ENCODE data around the gene DAND5. TPM values are rescaled to one million over a fixed set of nuclear protein-coding genes. Genes with fewer than 3 reads are reported as not detected.

Gene DAND5
- total and polyA plus RNA-seq, 10 of the 15 experiments (the other 5 are each of a cell fraction or from before 2014, with no cell fraction given) = 0.06 to 0.15 (median 0.12) TPM; not detected in 5

GRCh38 chr19:13002166-13002898 is 33.0 kb downstream of the DAND5 start (continued):
- TF ChIP-seq, protein P1, sequence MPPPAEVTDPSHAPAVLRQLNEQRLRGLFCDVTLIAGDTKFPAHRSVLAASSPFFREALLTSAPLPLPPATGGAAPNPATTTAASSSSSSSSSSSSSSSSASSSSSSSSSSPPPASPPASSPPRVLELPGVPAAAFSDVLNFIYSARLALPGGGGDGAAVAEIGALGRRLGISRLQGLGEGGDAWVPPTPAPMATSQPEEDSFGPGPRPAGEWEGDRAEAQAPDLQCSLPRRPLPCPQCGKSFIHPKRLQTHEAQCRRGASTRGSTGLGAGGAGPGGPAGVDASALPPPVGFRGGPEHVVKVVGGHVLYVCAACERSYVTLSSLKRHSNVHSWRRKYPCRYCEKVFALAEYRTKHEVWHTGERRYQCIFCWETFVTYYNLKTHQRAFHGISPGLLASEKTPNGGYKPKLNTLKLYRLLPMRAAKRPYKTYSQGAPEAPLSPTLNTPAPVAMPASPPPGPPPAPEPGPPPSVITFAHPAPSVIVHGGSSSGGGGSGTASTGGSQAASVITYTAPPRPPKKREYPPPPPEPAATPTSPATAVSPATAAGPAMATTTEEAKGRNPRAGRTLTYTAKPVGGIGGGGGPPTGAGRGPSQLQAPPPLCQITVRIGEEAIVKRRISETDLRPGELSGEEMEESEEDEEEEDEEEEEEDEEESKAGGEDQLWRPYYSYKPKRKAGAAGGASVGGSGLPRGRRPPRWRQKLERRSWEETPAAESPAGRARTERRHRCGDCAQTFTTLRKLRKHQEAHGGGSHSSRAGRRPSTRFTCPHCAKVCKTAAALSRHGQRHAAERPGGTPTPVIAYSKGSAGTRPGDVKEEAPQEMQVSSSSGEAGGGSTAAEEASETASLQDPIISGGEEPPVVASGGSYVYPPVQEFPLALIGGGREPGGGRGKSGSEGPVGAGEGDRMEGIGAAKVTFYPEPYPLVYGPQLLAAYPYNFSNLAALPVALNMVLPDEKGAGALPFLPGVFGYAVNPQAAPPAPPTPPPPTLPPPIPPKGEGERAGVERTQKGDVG (CRISPR knock-in tag; IDR thresholded peaks at IDR 0.05) = no peak
- TF ChIP-seq PAX8 (IDR thresholded peaks at IDR 0.05) (no peak), KDM1A (IDR thresholded peaks at IDR 0.05; ENCODE audit: borderline replicate concordance) (no peak), BCL3 (IDR thresholded peaks at IDR 0.05; ENCODE audit: borderline replicate concordance, insufficient read depth, low read depth, low read length, poor library complexity, severe bottlenecking) (no peak), MYC (IDR thresholded peaks at IDR 0.05; ENCODE audit: insufficient read depth, insufficient read length, insufficient replicate concordance, low read length, severe bottlenecking) (no peak), POLR2AphosphoS5 (IDR thresholded peaks at IDR 0.05; ENCODE audit: low read length) (no peak)
- TF ChIP-seq, protein P2, sequence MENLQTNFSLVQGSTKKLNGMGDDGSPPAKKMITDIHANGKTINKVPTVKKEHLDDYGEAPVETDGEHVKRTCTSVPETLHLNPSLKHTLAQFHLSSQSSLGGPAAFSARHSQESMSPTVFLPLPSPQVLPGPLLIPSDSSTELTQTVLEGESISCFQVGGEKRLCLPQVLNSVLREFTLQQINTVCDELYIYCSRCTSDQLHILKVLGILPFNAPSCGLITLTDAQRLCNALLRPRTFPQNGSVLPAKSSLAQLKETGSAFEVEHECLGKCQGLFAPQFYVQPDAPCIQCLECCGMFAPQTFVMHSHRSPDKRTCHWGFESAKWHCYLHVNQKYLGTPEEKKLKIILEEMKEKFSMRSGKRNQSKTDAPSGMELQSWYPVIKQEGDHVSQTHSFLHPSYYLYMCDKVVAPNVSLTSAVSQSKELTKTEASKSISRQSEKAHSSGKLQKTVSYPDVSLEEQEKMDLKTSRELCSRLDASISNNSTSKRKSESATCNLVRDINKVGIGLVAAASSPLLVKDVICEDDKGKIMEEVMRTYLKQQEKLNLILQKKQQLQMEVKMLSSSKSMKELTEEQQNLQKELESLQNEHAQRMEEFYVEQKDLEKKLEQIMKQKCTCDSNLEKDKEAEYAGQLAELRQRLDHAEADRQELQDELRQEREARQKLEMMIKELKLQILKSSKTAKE (IDR thresholded peaks at IDR 0.05; ENCODE audit: low read depth, poor library complexity, severe bottlenecking) = no peak

Measured in GM12878 (cell line).